Neuronal stem cell (in vitro differentiated cells): ENCODE data around the gene CCL24. TPM values are rescaled to one million over a fixed set of nuclear protein-coding genes. Genes with fewer than 3 reads are reported as not detected.

Experiments
- DNase-seq: peaks from one replicate; pipeline ENCODE4 v3.0.0-alpha.2; 2013; ENCODE audit warnings: low spot score
- H2AFZ ChIP-seq: one replicate; pipeline ENCODE4 v1.6.1; 2013; ENCODE audit warnings: mild to moderate bottlenecking, low read length, inconsistent platforms
- H2AK5ac ChIP-seq: 2 replicates; pipeline ENCODE4 v1.6.1; 2013; ENCODE audit warnings: low read depth, mild to moderate bottlenecking, inconsistent platforms, low read length, moderate library complexity, mixed read lengths
- H2BK120ac ChIP-seq: 2 replicates; pipeline ENCODE4 v1.6.1; 2013; ENCODE audit warnings: low read depth, mild to moderate bottlenecking, inconsistent platforms, low read length, moderate library complexity, mixed read lengths
- H2BK12ac ChIP-seq: one replicate; pipeline ENCODE4 v1.6.1; 2013; ENCODE audit warnings: low read length, inconsistent platforms
- H2BK15ac ChIP-seq: 2 replicates; pipeline ENCODE4 v1.6.1; 2013; ENCODE audit warnings: mild to moderate bottlenecking, low read length, inconsistent platforms, mixed read lengths
- H2BK5ac ChIP-seq: one replicate; pipeline ENCODE4 v1.6.1; 2013; ENCODE audit warnings: inconsistent platforms, mild to moderate bottlenecking, low read length, moderate library complexity
- H3K14ac ChIP-seq: one replicate; pipeline ENCODE4 v1.6.1; 2013; ENCODE audit warnings: low read length, inconsistent platforms
- H3K18ac ChIP-seq: 2 replicates; pipeline ENCODE4 v1.6.1; 2013; ENCODE audit warnings: low read length, inconsistent platforms
- H3K23ac ChIP-seq: 2 replicates; pipeline ENCODE4 v1.6.1; 2013; ENCODE audit warnings: low read depth, mild to moderate bottlenecking, mixed read lengths, low read length, inconsistent platforms; ENCODE audit not compliant: poor library complexity
- H3K27ac ChIP-seq: replicated peaks from 3 replicates; pipeline ENCODE4 v1.5.1; 2013; ENCODE audit warnings: low read length, inconsistent platforms
- H3K27me3 ChIP-seq, 3 experiments: 2 replicates each; pipeline ENCODE4 v1.6.1; 2013; ENCODE audit warnings: low read length in 3 of 3, mild to moderate bottlenecking in 2 of 3, inconsistent platforms in 1 of 3, low read depth in 1 of 3, mixed read lengths in 1 of 3, moderate library complexity in 1 of 3; ENCODE audit not compliant: control insufficient read depth in 3 of 3, insufficient read depth in 3 of 3
- H3K36me3 ChIP-seq, 2 donors: replicated peaks in 1 of 2; 2 replicates each; pipeline ENCODE4 v1.6.1; 2013; ENCODE audit warnings: low read length in 2 of 2; ENCODE audit not compliant: control insufficient read depth in 2 of 2, insufficient read depth in 2 of 2
- H3K4ac ChIP-seq: 2 replicates; pipeline ENCODE4 v1.6.1; 2013; ENCODE audit warnings: inconsistent platforms, mild to moderate bottlenecking, low read length, moderate library complexity
- H3K4me1 ChIP-seq, 2 donors: 1 replicate in 1 of 2; 2 replicates in 1 of 2; pipeline ENCODE4 v1.6.1; 2013; ENCODE audit warnings: low read length in 2 of 2, low read depth in 1 of 2; ENCODE audit not compliant: control insufficient read depth in 2 of 2, insufficient read depth in 1 of 2
- H3K4me2 ChIP-seq: one replicate; pipeline ENCODE4 v1.6.1; 2013; ENCODE audit warnings: mild to moderate bottlenecking, low read length, inconsistent platforms; ENCODE audit not compliant: insufficient read depth, poor library complexity, severe bottlenecking
- H3K4me3 ChIP-seq, 2 donors: 2 replicates each; pipeline ENCODE4 v1.5.1; 2013; ENCODE audit warnings: low read length in 2 of 2, mild to moderate bottlenecking in 2 of 2, inconsistent platforms in 1 of 2, moderate library complexity in 1 of 2
- H3K79me1 ChIP-seq: one replicate; pipeline ENCODE4 v1.6.1; 2013; ENCODE audit warnings: low read depth, mild to moderate bottlenecking, inconsistent platforms, low read length, moderate library complexity
- H3K9ac ChIP-seq: one replicate; pipeline ENCODE4 v1.6.1; 2013; ENCODE audit warnings: mild to moderate bottlenecking, low read depth, low read length, inconsistent platforms; ENCODE audit not compliant: poor library complexity
- H3K9me3 ChIP-seq, 2 donors: replicated peaks in 1 of 2; 2 replicates each; pipeline versions ENCODE3 to v1.6.1; 2013; ENCODE audit warnings: low read length in 2 of 2, mild to moderate bottlenecking in 2 of 2, inconsistent platforms in 1 of 2, low read depth in 1 of 2, mixed read lengths in 1 of 2, moderate library complexity in 1 of 2; ENCODE audit not compliant: control insufficient read depth in 2 of 2, insufficient read depth in 1 of 2
- H4K8ac ChIP-seq: one replicate; pipeline ENCODE4 v1.6.1; 2013; ENCODE audit warnings: low read depth, mild to moderate bottlenecking, inconsistent platforms, low read length, moderate library complexity
- H4K91ac ChIP-seq: one replicate; pipeline ENCODE4 v1.6.1; 2013; ENCODE audit warnings: low read length, low read depth, mild to moderate bottlenecking, inconsistent platforms; ENCODE audit not compliant: poor library complexity
- WGBS, 2 donors: extraction: QIAGEN DNeasy Blood & Tissue Kit; methylation state at CpG; one replicate each; pipeline ENCODE4 v1.1.7; 2013; ENCODE audit warnings: missing lambda C conversion rate in 2 of 2, mixed read lengths in 1 of 2; ENCODE audit not compliant: insufficient read length in 2 of 2, insufficient replicate concordance in 1 of 2; ENCODE audit errors: extremely low coverage in 2 of 2; 5-methylcytosine and 5-hydroxymethylcytosine counted together
- polyA plus RNA-seq, 2 experiments: library from polyadenylated mRNA; stranded (reverse); fragments of 200-250 nt; gene quantifications; one replicate each; pipeline ENCODE4 v1.2.3, GENCODE V29; 2013

The CCL24 gene, protein sequence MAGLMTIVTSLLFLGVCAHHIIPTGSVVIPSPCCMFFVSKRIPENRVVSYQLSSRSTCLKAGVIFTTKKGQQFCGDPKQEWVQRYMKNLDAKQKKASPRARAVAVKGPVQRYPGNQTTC
- polyA plus RNA-seq (2013, experiment 1 of 2), result not detected
- not detected for polyA plus RNA-seq (2013, experiment 2 of 2)

DNA sequence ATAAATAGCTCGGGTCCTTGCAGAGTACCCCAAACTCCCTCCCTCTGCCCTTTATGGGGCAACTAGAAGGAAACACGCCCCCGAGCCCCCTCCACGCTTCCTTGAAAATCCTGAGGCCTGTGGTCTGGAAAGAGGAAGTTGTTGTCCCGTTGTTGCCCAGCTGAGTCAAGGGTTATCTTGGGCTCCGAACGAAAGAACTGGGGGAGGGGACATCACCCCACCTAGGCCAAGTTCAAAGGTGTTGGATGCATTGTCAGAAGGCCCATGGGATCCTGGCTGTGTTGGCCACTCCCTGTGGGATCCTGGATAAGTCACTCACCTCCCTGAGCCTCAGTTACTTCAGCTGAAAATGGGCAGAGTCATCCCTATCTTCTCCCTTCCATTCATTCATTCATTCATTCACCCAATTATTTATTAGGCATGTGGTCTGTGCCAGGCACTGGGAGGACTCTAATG, at the start of gene CCL24:
Gene CCL24, minus strand, starts transcription at position 26 of the 456 bp plus-strand sequence. CDS start 91 bp downstream, outside the sequence.
- H3K27ac ChIP-seq, result no peak within 1 kb of the TSS
- H4K91ac ChIP-seq, result no peak within 1 kb of the TSS
- no peak within 1 kb of the TSS for H3K14ac ChIP-seq
- peaks cover 0 to 2% of the 10 kb centered on the region in 2 donors for H3K4me1 ChIP-seq
- peak within 1 kb of the TSS; percentile 14 for H3K23ac ChIP-seq
- H3K4me3 ChIP-seq, result no peak within 1 kb of the TSS
- H3K9ac ChIP-seq, result no peak within 1 kb of the TSS
- H2BK12ac ChIP-seq, result no peak within 1 kb of the TSS
- no peak for DNase-seq
- H2AK5ac ChIP-seq, result peak within 1 kb of the TSS; percentile 53
- whole genome bisulfite sequencing, 2 donors, result no CpG with 5 or more reads among the region's 7 CpGs
- H2AFZ ChIP-seq, result no peak within 1 kb of the TSS
- no peak within 1 kb of the TSS for H3K4me2 ChIP-seq
- H3K27me3 ChIP-seq, result no peaks in the 10 kb centered on the region
- peak within 1 kb of the TSS; percentile 14 for H2BK15ac ChIP-seq
- H3K36me3 ChIP-seq, result no peaks in the 10 kb centered on the region
- peaks cover 0 to 1% of the 10 kb centered on the region in 2 donors for H3K9me3 ChIP-seq
- no peak within 1 kb of the TSS for H4K8ac ChIP-seq
- H3K18ac ChIP-seq, result peak within 1 kb of the TSS; percentile 41
- no peak within 1 kb of the TSS for H2BK5ac ChIP-seq
- no peaks in the 10 kb centered on the region for H3K79me1 ChIP-seq
- H3K4ac ChIP-seq, result no peak within 1 kb of the TSS
- H2BK120ac ChIP-seq, result no peak within 1 kb of the TSS

DNA sequence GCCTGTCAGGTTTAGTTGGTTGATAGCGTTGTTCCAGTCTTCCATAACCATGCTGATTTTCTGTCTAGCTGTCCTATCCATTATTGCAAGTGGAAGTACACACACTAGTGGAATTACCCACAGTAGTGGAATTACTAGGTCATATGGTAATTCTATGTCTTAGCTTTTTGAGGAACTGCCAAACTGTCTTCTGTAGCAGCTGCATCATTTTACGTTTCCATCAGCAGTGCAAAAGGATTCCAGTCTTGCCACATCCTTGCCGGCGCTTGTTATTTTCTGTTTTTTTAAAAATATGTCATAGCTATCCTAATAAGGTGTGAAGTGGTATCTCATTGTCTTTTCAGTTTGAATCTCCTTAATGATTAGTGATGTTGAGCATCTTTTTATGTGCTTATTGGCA, 48.0 kb upstream of the CCL24 start:
- no peaks in the 10 kb centered on the region for H3K36me3 ChIP-seq
- H2BK120ac ChIP-seq, result no peak overlapping the region
- no peak overlapping the region for H2AFZ ChIP-seq
- no peak overlapping the region for H3K4ac ChIP-seq
- H3K4me1 ChIP-seq, result peaks cover 0 to under 1% of the 10 kb centered on the region in 2 donors
- no peak overlapping the region for H2BK12ac ChIP-seq
- H4K8ac ChIP-seq, result no peak overlapping the region
- no peak overlapping the region for H3K23ac ChIP-seq
- no peaks in the 10 kb centered on the region for H3K79me1 ChIP-seq
- no peak overlapping the region for H2BK5ac ChIP-seq
- no peak for DNase-seq
- no peak overlapping the region for H2BK15ac ChIP-seq
- H4K91ac ChIP-seq, result no peak overlapping the region
- no peak overlapping the region for H3K27ac ChIP-seq
- no peak overlapping the region for H3K18ac ChIP-seq
- no peaks in the 10 kb centered on the region for H3K27me3 ChIP-seq
- no peak overlapping the region for H2AK5ac ChIP-seq
- H3K9ac ChIP-seq, result no peak overlapping the region
- H3K9me3 ChIP-seq, result peaks cover 0 to 3% of the 10 kb centered on the region in 2 donors
- no peak overlapping the region for H3K4me3 ChIP-seq
- no peak overlapping the region for H3K14ac ChIP-seq
- no CpG with 5 or more reads among the region's 4 CpGs for WGBS, 2 donors
- no peak overlapping the region for H3K4me2 ChIP-seq

DNA sequence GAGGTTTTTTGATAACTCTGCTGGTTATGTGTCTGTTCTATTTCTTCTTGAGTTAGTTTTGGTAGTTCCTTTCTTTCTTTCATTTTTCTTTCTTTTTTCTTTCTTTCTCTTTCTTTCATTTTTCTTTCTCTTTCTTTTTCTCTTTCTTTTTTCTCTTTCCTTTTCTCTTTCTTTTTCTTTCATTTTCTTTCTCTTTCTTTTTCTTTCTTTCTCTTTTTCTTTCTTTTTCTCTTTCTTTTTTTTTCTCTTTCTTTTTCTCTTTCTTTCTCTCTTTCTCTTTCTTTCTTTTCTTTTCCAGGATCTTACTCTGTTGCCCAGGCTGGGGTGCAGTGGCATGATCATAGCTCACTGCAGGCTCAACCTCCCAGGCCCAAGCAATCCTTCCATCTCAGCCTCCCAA, 44.8 kb upstream of the CCL24 start:
- Histone ChIP-seq H3K4ac (no peak overlapping the region), H3K18ac (no peak overlapping the region), H3K27me3 (no peaks in the 10 kb centered on the region), H2BK15ac (no peak overlapping the region), H3K9ac (no peak overlapping the region), H3K79me1 (no peaks in the 10 kb centered on the region), H3K36me3 (no peaks in the 10 kb centered on the region), H3K27ac (no peak overlapping the region), H2AFZ (no peak overlapping the region), H3K4me2 (no peak overlapping the region), H4K8ac (no peak overlapping the region), H2BK5ac (no peak overlapping the region), H3K14ac (no peak overlapping the region), H2BK12ac (no peak overlapping the region), H4K91ac (no peak overlapping the region), H3K23ac (no peak overlapping the region), H3K4me3 (no peak overlapping the region), H3K9me3 (peaks cover 0 to 3% of the 10 kb centered on the region in 2 donors), H3K4me1 (no peaks in the 10 kb centered on the region), H2BK120ac (no peak overlapping the region), H2AK5ac (no peak overlapping the region)
- no peak for DNase-seq

DNA sequence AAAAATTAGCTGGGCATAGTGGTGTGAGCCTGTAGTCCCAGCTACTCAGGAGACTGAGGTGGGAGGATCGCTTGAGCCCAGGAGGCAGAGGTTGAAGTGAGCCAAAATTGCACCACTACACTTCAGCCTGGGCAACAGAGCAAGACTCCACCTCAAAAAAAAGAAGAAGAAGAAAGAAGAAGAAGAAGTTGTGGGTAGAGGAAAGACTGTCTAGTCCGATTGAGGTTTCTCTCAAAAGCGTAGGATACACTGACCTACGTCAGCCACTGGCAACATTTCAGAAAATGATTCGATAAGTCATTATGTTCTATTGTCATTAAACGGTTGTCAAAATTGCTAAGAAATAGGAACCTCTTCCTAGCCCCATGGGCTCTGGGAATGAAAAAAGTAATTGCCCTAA, 42.9 kb upstream of the CCL24 start:
- DNase-seq, result no peak
- no peak overlapping the region for H3K9ac ChIP-seq
- H3K36me3 ChIP-seq, result no peaks in the 10 kb centered on the region
- no peak overlapping the region for H2AK5ac ChIP-seq
- no peaks in the 10 kb centered on the region for H3K9me3 ChIP-seq
- no peak overlapping the region for H3K27ac ChIP-seq
- no peak overlapping the region for H3K18ac ChIP-seq
- H3K27me3 ChIP-seq, result no peaks in the 10 kb centered on the region
- no peak overlapping the region for H3K4me2 ChIP-seq
- H2BK5ac ChIP-seq, result no peak overlapping the region
- H3K4me1 ChIP-seq, result no peaks in the 10 kb centered on the region
- H3K4ac ChIP-seq, result no peak overlapping the region
- no peak overlapping the region for H4K91ac ChIP-seq
- H2BK15ac ChIP-seq, result no peak overlapping the region
- H2BK120ac ChIP-seq, result no peak overlapping the region
- no peak overlapping the region for H3K4me3 ChIP-seq
- H3K14ac ChIP-seq, result no peak overlapping the region
- no peaks in the 10 kb centered on the region for H3K79me1 ChIP-seq
- no peak overlapping the region for H2BK12ac ChIP-seq
- H3K23ac ChIP-seq, result no peak overlapping the region
- no peak overlapping the region for H2AFZ ChIP-seq
- H4K8ac ChIP-seq, result no peak overlapping the region
- WGBS, 2 donors, result no CpG with 5 or more reads among the region's 6 CpGs
